ENCODE results near the gene GJC2. TPM values are rescaled to one million over a fixed set of nuclear protein-coding genes. Genes with fewer than 3 reads are reported as not detected.

The GJC2 gene
- total RNA-seq, 1 experiment from 2014 or later = 1.6 TPM

DNA sequence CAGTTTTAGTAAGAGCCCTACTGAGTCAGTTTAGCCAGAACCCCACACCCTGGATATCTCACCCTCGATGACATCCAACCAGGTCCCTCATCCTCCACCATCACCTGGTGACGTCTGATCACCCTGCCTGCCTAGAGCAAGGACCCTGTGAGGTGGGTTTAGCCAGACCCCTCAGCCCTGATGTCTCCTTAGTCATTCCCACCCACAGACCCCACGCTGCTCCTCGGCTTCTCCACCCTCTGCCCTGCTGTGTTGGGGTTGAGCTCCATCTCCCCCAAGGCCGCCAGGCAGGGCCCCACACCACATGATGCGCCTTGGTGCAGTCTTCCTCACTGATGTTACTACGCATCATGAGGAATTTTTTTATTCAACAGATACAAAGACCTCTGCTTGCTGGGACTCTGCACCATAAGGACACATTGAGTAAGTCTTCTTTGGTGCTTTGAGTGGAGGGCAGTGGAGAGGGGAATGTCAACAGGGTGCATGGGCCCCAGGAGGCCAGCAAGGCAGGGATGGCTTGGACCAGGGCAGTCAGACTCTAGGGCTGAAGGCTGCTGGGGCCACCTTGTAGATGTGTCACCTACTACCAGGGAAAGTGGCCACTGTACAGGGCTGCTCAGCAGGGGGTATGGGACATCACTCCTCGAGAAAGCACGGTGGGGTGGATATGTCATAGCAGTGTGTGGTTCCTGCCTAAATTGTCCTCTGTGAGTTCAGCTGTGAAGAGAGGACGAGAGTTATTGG is 14.2 kb downstream of the GJC2 start:
- Histone ChIP-seq H2BK120ac (ENCODE audit: low read depth, low read length, poor library complexity, severe bottlenecking) (no peak overlapping the region), H2BK15ac (ENCODE audit: low read depth, low read length) (no peak overlapping the region), H3K18ac (ENCODE audit: insufficient read length, low read depth, low read length) (no peak overlapping the region), H4K91ac (ENCODE audit: insufficient read length, low read depth, low read length) (no peak overlapping the region), H3K56ac (ENCODE audit: insufficient read length, low read depth, low read length) (no peak overlapping the region), H3T11ph (ENCODE audit: low read length) (no peak overlapping the region), H4K8ac (replicated peaks; ENCODE audit: insufficient read length, low read depth, low read length) (no peak overlapping the region), H2BK20ac (ENCODE audit: low read depth, low read length, poor library complexity, severe bottlenecking) (no peak overlapping the region), H4K20me1 (ENCODE audit: control insufficient read depth, insufficient read depth, insufficient read length) (no peaks in the 10 kb centered on the region), H3K27ac (ENCODE audit: insufficient read length, low read depth, low read length) (no peak overlapping the region), H3K23me2 (ENCODE audit: insufficient read length, low read depth, low read length, poor library complexity, severe bottlenecking) (peaks cover 2% of the 10 kb centered on the region), H3K4me2 (ENCODE audit: insufficient read depth, insufficient read length, low read length) (no peak overlapping the region), H3K4ac (ENCODE audit: low read depth, low read length) (no peak overlapping the region), H3K79me1 (ENCODE audit: insufficient read depth, low read depth, low read length, poor library complexity, severe bottlenecking) (no peaks in the 10 kb centered on the region), H3K79me2 (ENCODE audit: insufficient read depth, low read length) (no peaks in the 10 kb centered on the region), H3K9ac (ENCODE audit: extremely low read depth, insufficient read length, low read length) (no peak overlapping the region), H3K23ac (ENCODE audit: insufficient read length, low read depth, low read length) (no peak overlapping the region), H2AK5ac (ENCODE audit: insufficient read length, low read length) (no peak overlapping the region), H3K27me3 (ENCODE audit: insufficient read depth, low read length) (no peaks in the 10 kb centered on the region), H3K9me3 (ENCODE audit: control insufficient read depth, low read depth, low read length) (no peaks in the 10 kb centered on the region), H4K5ac (ENCODE audit: insufficient read length, low read depth, low read length) (no peak overlapping the region), H3K4me1 (ENCODE audit: insufficient read depth, low read length) (no peaks in the 10 kb centered on the region; the same call in 1 of the 2 replicates), H2BK12ac (ENCODE audit: insufficient read length, low read depth, low read length) (no peak overlapping the region), H2AFZ (ENCODE audit: low read length) (no peak overlapping the region), H3K14ac (ENCODE audit: insufficient read depth, low read length) (no peak overlapping the region), H2BK5ac (ENCODE audit: insufficient read length, low read length) (no peak overlapping the region)
- peak overlapping the region in 1 of 2 experiments; percentile 72; a peak in 2 of 5 replicates for H3K4me3 Mint-ChIP-seq
- TF ChIP-seq, protein P1, sequence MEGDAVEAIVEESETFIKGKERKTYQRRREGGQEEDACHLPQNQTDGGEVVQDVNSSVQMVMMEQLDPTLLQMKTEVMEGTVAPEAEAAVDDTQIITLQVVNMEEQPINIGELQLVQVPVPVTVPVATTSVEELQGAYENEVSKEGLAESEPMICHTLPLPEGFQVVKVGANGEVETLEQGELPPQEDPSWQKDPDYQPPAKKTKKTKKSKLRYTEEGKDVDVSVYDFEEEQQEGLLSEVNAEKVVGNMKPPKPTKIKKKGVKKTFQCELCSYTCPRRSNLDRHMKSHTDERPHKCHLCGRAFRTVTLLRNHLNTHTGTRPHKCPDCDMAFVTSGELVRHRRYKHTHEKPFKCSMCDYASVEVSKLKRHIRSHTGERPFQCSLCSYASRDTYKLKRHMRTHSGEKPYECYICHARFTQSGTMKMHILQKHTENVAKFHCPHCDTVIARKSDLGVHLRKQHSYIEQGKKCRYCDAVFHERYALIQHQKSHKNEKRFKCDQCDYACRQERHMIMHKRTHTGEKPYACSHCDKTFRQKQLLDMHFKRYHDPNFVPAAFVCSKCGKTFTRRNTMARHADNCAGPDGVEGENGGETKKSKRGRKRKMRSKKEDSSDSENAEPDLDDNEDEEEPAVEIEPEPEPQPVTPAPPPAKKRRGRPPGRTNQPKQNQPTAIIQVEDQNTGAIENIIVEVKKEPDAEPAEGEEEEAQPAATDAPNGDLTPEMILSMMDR (conservative IDR thresholded peaks at IDR 0.05) = no peak
- H3K4me1 Mint-ChIP-seq = peaks cover 15 to 30% of the 10 kb centered on the region in 2 experiments
- DNase-seq = no peak
- H3K27me3 Mint-ChIP-seq (ENCODE audit: low read depth) = peaks cover 11% of the 10 kb centered on the region
- peaks cover 0 to 3% (median 2%) of the 10 kb centered on the region in 3 experiments; a peak in 2 of 7 replicates for H3K36me3 Mint-ChIP-seq (ENCODE audit: insufficient read depth in 1 of 3, low read depth in 3 of 3)
- WGBS (ENCODE audit: extremely low coverage, insufficient read length, low lambda C conversion rate) = no CpG with 5 or more reads among the region's 10 CpGs
- no peak overlapping the region for H3K27ac Mint-ChIP-seq
- H3K9me3 Mint-ChIP-seq = peaks cover 0 to 2% of the 10 kb centered on the region in 2 experiments; a peak in 1 of 5 replicates

Data from H9 (cell line).